Globus pallidus (tissue), 1 donor: ENCODE measurements around the gene SLC7A7.
"Not testable (repeated sequence)": the region's sequence is repeated elsewhere in the genome, so short reads cannot be mapped to it uniquely, and the experiment has no call there.

ENCODE experiments used
- DNase-seq: peaks from one replicate; pipeline ENCODE4 v3.0.0-alpha.2; 2015; ENCODE audit warnings: low spot score

Gene SLC7A7

GRCh38 chr14:22752422-22752821 lies 62.8 kb downstream of the SLC7A7 start:
- DNase-seq = no peak

DNA sequence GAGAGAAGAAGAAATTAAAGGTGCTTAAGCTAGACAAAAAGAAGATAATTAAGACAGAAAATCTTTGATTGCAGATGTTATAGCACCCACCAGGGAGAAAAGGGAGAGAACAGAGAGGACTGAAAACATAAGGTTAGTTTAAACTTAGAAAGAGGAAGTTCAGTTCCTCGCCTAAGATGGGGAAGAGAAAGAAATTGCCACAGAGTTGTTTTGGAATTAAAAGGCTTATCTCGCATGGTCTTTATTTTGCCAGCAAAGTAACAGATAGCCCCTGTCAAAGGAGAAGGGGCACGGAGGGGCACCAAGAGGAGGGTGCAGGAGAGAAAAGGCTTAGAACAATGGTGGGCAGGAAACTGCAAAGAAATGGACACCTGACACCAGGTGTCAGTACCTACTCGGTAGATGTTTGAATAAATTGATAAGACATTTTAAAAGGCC lies 66.6 kb downstream of the SLC7A7 start:
- no peak for DNase-seq

- DNase-seq = no peak
Observed at GRCh38 chr14:22748206-22748605, 67.0 kb downstream of the SLC7A7 start.

DNA sequence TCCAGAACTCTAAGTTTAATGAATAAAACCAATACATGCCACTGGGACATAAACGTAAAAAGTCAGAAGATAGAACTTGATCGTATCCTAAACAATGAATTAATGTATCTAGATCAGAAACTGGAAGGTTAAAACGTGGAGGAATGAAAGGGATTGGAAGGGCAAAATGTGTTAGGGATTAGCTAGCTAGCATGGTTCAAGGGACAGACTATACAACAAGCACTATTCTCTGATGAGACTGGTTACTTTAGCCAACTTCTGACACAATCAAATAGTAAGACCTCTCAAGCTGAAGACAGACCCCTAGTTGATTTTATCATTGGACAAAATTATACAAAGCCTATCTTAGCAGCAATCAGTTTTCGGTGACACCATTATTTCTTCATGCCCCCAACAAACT lies 67.5 kb downstream of the SLC7A7 start:
- no peak for DNase-seq

DNA sequence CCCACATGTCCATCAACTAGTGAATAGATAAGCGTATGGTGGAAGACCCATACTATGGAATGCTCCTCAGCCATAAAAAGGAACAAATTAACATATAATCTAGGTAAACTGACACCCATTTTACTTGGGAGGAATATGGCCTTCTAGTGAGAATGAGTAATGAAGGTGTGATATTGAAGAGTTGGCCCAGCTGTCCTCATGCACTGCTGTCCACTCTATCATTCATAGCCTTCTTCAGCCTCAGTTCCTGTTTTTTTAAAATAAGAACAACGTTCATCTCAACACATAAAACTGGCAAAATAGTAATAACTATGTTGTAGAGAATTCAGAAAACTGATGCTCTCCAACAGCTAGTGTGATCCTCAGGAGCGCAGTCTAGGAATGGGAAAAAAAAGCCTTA lies 75.2 kb downstream of the SLC7A7 start:
- no peak for DNase-seq

DNA sequence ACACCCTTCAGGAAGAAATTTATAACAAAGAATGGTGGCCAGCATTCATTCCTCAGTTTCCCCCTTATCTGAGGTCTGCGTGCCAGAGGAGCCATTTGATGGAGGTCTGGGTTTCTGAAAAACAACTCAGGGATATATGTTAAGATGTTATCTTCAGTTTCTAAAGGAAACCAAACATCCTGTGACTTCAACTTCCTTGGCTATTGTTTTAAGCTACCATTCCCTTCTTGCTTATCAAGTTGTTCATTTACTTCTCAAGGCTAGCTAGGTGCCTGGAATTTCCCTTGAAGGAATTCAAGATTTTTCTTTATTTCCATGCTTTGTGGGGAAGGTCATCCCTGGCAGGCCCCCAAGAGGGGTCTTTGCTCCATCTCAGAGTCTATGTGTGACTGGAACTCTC lies 75.8 kb downstream of the SLC7A7 start:
- no peak for DNase-seq

- DNase-seq = no peak
Observed at GRCh38 chr14:22737052-22737451, 78.2 kb downstream of the SLC7A7 start.

- not testable (repeated sequence) for DNase-seq
Observed at GRCh38 chr14:22736384-22736783, 78.9 kb downstream of the SLC7A7 start.

GRCh38 chr14:22735096-22735495 lies 80.1 kb downstream of the SLC7A7 start:
- no peak for DNase-seq

DNA sequence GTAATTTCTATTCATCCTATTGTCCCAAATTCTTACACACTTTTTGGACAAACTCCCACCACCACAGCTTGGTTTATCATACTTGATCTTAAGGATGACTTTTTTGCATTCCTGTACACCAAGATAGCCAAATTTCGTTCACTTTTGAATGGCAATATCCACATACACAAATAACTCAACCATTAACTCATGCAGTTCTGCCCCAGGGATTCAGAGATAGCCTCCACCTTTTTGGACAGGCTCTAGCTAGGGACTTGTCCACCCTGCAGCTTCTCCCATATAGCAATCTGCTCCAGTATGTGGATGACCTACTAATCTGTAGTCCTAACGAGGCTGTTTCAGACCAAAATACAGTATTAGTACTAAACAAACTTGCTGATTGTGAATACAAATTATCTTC lies 81.4 kb downstream of the SLC7A7 start:
- no peak for DNase-seq

GRCh38 chr14:22732062-22732461 lies 83.2 kb downstream of the SLC7A7 start:
- not testable (repeated sequence) for DNase-seq

- no peak for DNase-seq
Observed at GRCh38 chr14:22726012-22726411, 89.2 kb downstream of the SLC7A7 start.

DNA sequence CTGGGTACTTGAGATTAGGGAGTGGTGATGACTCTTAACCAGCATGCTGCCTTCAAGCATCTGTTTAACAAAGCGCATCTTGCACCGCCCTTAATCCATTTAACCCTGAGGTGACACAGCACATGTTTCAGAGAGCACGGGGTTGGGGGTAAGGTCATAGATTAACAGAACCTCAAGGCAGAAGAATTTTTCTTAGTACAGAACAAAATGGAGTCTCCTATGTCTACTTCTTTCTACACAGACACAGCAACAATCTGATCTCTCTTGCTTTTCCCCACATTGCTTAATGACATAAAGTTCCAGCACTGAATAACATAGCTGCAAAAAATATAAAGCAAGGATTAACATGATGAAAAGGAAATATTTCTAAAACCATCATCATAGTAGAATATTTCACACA lies 89.9 kb downstream of the SLC7A7 start:
- not testable (repeated sequence) for DNase-seq

DNA sequence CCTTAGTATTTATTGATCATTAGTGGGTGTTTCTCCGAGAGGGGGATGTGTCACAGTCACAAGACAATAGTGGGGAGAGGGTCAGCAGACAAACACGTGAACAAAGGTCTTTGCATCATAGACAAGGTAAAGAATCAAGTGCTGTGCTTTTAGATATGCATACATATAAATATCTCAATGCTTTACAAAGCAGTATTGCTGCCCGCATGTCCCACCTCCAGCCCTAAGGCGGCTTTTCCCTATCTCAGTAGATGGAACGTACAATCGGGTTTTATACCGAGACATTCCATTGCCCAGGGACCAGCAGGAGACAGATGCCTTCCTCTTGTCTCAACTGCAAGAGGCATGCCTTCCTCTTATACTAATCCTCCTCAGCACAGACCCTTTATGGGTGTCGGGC lies 90.4 kb downstream of the SLC7A7 start:
- DNase-seq = not testable (repeated sequence)

DNA sequence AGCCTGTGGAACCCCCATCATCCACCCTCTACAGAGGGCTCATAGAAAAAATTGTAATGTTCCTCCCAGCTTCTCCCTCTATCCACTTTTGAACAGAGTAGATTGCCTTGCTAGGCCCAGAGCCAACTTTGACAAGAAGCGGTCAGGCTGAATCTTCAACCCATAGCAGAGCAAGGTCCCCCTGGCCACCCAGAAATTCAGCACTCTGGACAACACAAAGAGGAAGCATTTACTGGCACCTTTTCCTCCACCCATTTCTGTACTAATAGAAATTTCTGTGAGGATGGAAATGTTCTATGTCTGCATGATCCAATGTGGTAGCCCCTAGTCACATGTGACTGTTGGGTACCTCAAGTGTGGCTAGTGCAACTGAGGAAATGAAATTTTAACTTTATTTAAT lies 91.4 kb downstream of the SLC7A7 start:
- DNase-seq = no peak
